ENCODE data around the gene DRG2. TPM values are rescaled to one million over a fixed set of nuclear protein-coding genes. Genes with fewer than 3 reads are reported as not detected.

The DRG2 gene
- polyA plus RNA-seq, 3 donors, result 26.9 to 36.1 (median 32.0) TPM

DNA sequence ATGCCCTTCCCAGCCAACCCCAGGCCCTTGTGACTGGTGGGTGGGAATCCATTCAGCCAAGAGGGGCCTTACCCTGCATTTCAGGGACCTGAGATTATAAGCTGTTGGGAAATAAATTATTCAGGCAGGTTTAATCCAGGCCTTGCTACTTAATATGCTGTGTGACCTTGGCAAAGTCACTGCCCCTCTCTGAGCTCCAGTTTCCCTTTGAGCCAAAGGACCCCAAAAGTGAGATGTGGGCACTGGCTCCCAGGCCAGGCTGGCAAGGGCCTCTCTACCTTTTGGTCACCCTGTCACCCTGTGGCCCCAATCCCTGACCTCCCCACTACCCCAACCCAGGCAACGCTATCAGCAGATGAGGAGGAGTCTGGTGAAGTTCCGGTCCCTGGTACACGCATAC is 54.7 kb downstream of the DRG2 start:
- TF ChIP-seq, protein P1, sequence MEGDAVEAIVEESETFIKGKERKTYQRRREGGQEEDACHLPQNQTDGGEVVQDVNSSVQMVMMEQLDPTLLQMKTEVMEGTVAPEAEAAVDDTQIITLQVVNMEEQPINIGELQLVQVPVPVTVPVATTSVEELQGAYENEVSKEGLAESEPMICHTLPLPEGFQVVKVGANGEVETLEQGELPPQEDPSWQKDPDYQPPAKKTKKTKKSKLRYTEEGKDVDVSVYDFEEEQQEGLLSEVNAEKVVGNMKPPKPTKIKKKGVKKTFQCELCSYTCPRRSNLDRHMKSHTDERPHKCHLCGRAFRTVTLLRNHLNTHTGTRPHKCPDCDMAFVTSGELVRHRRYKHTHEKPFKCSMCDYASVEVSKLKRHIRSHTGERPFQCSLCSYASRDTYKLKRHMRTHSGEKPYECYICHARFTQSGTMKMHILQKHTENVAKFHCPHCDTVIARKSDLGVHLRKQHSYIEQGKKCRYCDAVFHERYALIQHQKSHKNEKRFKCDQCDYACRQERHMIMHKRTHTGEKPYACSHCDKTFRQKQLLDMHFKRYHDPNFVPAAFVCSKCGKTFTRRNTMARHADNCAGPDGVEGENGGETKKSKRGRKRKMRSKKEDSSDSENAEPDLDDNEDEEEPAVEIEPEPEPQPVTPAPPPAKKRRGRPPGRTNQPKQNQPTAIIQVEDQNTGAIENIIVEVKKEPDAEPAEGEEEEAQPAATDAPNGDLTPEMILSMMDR (IDR thresholded peaks at IDR 0.05), result no peak
- intact Hi-C loops (cut with micrococcal nuclease), result loop anchor here in 1 of 2 donors (1.0 kb wide), 1 partner anchor 11 kb away; no protein-coding TSS in a partner anchor
- WGBS (ENCODE audit: insufficient coverage), result no CpG with 5 or more reads among the region's 3 CpGs

DNA sequence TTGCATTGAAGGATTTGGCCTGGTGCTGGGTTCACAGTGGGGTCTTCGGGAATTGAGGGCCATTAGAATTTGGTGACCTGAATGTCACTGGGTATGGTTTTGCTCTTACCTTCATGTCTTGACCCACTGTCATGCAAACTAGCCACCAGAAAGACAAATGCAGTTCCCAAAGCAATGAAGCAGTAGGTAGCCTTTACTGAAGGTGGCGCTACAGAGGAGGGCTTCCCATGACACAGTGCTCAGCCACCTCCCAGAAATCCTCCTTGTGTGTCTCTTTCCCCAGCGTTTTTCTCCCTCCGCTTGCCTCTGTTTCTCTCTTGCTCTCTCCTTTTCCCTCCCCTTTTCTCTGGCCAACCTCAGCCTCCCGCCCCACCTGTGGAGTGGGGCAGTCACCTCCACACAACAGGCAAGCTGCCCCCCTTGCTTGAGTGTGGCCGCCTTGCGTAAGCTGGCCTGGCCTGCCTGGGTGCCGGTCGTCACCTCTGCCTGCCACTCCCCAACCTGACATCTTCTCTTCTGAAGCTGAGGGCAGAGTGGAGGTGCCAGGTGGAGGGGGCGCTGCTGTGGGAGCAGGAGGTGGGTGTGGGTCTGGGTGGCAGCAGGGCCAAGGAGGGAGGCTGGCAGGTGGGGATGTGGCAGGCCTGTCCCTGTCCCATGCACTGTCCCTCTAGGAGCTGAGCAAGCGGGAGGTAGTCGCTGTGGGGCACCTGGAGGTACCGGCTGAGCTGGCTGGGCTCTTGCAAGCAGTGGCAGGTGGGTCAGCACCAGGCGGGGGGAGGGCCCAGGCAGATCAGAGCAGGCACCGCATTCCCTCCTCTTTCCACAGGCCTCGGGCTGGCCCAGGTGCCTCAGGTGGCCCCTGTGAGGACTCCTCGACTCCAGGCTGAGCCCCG is 55.5 kb downstream of the DRG2 start:
- Mint-ChIP-seq H3K27ac (peak overlapping the region in 1 of 7 donors; percentile 31), H3K27me3 (ENCODE audit: low read depth in 3 of 3) (peaks cover 4 to 17% (median 8%) of the 10 kb centered on the region in 3 donors), H3K36me3 (no peaks in the 10 kb centered on the region), H3K9me3 (peaks cover 0 to 2% (median 0%) of the 10 kb centered on the region in 7 donors), H3K4me1 (peaks cover 2% of the 10 kb centered on the region), H3K4me3 (no peak overlapping the region)
- Histone ChIP-seq H3K36me3 (replicated peaks in 1 of 2; ENCODE audit: control insufficient read depth in 1 of 2, insufficient read depth in 2 of 2, low read length in 2 of 2) (no peaks in the 10 kb centered on the region), H3K4me2 (replicated peaks; ENCODE audit: extremely low read depth, low read length, poor library complexity, severe bottlenecking) (no peak overlapping the region), H3K9ac (ENCODE audit: insufficient read depth, low read length, poor library complexity, severe bottlenecking) (no peak overlapping the region), H3K4me1 (ENCODE audit: control insufficient read depth in 1 of 2, insufficient read depth in 2 of 2, low read length in 2 of 2) (no peaks in the 10 kb centered on the region), H3K79me2 (ENCODE audit: insufficient read depth, low read length) (no peaks in the 10 kb centered on the region), H3K27me3 (ENCODE audit: control insufficient read depth in 2 of 2, insufficient read depth in 2 of 2, low read length in 2 of 2) (no peaks in the 10 kb centered on the region), H3K4me3 (replicated peaks in 1 of 3; ENCODE audit: low read depth in 2 of 3, low read length in 3 of 3) (no peak overlapping the region), H2AFZ (ENCODE audit: insufficient read depth, low read depth, low read length, poor library complexity, severe bottlenecking) (no peak overlapping the region), H3K27ac (ENCODE audit: low read depth in 1 of 2, low read length in 2 of 2) (no peak overlapping the region), H3K9me3 (replicated peaks in 1 of 2; ENCODE audit: control insufficient read depth in 1 of 2, insufficient read depth in 1 of 2, low read length in 2 of 2) (no peaks in the 10 kb centered on the region), H4K20me1 (ENCODE audit: insufficient read depth, low read length) (no peaks in the 10 kb centered on the region)
- TF ChIP-seq, protein P1 (IDR thresholded peaks at IDR 0.05), result peak; percentile 31
- DNase-seq, result no peak
- intact Hi-C loops (cut with micrococcal nuclease), result no loop called here
- WGBS (ENCODE audit: insufficient coverage), result 89% methylated on average over 13 of the region's 18 CpGs

More for the DNA sequence above, 54.7 kb downstream of the DRG2 start:
- Histone ChIP-seq H3K9me3 (replicated peaks in 1 of 2; ENCODE audit: control insufficient read depth in 1 of 2, insufficient read depth in 1 of 2, low read length in 2 of 2) (no peaks in the 10 kb centered on the region), H3K27ac (ENCODE audit: low read depth in 1 of 2, low read length in 2 of 2) (no peak overlapping the region), H3K4me3 (replicated peaks in 1 of 3; ENCODE audit: low read depth in 2 of 3, low read length in 3 of 3) (no peak overlapping the region), H3K4me2 (replicated peaks; ENCODE audit: extremely low read depth, low read length, poor library complexity, severe bottlenecking) (no peak overlapping the region), H3K9ac (ENCODE audit: insufficient read depth, low read length, poor library complexity, severe bottlenecking) (no peak overlapping the region), H2AFZ (ENCODE audit: insufficient read depth, low read depth, low read length, poor library complexity, severe bottlenecking) (no peak overlapping the region), H3K36me3 (replicated peaks in 1 of 2; ENCODE audit: control insufficient read depth in 1 of 2, insufficient read depth in 2 of 2, low read length in 2 of 2) (no peaks in the 10 kb centered on the region), H4K20me1 (ENCODE audit: insufficient read depth, low read length) (no peaks in the 10 kb centered on the region), H3K4me1 (ENCODE audit: control insufficient read depth in 1 of 2, insufficient read depth in 2 of 2, low read length in 2 of 2) (no peaks in the 10 kb centered on the region), H3K79me2 (ENCODE audit: insufficient read depth, low read length) (no peaks in the 10 kb centered on the region), H3K27me3 (ENCODE audit: control insufficient read depth in 2 of 2, insufficient read depth in 2 of 2, low read length in 2 of 2) (no peaks in the 10 kb centered on the region)
- Mint-ChIP-seq H3K27me3 (ENCODE audit: low read depth in 3 of 3) (peaks cover 1 to 15% (median 8%) of the 10 kb centered on the region in 3 donors), H3K9me3 (peaks cover 0 to 2% (median 0%) of the 10 kb centered on the region in 7 donors), H3K4me1 (peaks cover 2% of the 10 kb centered on the region), H3K27ac (peak overlapping the region in 2 of 7 donors; percentile 5 to 40), H3K4me3 (no peak overlapping the region), H3K36me3 (no peaks in the 10 kb centered on the region)
- DNase-seq, result no peak

All from CD14-positive monocyte (primary cell).